ENCODE results near the gene SMPD2. TPM values are rescaled to one million over a fixed set of nuclear protein-coding genes. Genes with fewer than 3 reads are reported as not detected.

The SMPD2 gene
- total and polyA plus RNA-seq, 9 of the 15 experiments (the other 6 are each of a cell fraction or from before 2014, with no cell fraction given), result 0.13 to 21.8 (median 18.3) TPM

- TF ChIP-seq, protein P1, sequence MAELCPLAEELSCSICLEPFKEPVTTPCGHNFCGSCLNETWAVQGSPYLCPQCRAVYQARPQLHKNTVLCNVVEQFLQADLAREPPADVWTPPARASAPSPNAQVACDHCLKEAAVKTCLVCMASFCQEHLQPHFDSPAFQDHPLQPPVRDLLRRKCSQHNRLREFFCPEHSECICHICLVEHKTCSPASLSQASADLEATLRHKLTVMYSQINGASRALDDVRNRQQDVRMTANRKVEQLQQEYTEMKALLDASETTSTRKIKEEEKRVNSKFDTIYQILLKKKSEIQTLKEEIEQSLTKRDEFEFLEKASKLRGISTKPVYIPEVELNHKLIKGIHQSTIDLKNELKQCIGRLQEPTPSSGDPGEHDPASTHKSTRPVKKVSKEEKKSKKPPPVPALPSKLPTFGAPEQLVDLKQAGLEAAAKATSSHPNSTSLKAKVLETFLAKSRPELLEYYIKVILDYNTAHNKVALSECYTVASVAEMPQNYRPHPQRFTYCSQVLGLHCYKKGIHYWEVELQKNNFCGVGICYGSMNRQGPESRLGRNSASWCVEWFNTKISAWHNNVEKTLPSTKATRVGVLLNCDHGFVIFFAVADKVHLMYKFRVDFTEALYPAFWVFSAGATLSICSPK (IDR thresholded peaks at IDR 0.05; ENCODE audit: borderline replicate concordance), result no peak
- TF ChIP-seq BRD4 (IDR thresholded peaks at IDR 0.05) (no peak), MAX (CRISPR knock-in tag; IDR thresholded peaks at IDR 0.05) (peak; percentile 81), SMAD4 (CRISPR knock-in tag; conservative IDR thresholded peaks at IDR 0.05) (peak; percentile 49), CSDE1 (IDR thresholded peaks at IDR 0.05) (no peak), ELF2 (CRISPR knock-in tag; IDR thresholded peaks at IDR 0.05) (peak; percentile 93), ZNF511 (CRISPR knock-in tag; IDR thresholded peaks at IDR 0.05) (peak; percentile 44; the same call in 1 of the 2 replicates), SFPQ (IDR thresholded peaks at IDR 0.05; ENCODE audit: low read depth, low read length) (no peak), ZNF217 (CRISPR knock-in tag; IDR thresholded peaks at IDR 0.05) (no peak), YY1 (IDR thresholded peaks at IDR 0.05; ENCODE audit: borderline replicate concordance in 1 of 3, control insufficient read depth in 1 of 3, extremely low read depth in 1 of 3, insufficient read depth in 3 of 3, insufficient read length in 1 of 3, insufficient replicate concordance in 2 of 3, low read depth in 1 of 3, low read length in 2 of 3) (peak in 2 of 3 experiments; percentile 61 to 63), NRF1 (conservative IDR thresholded peaks at IDR 0.05 in 1 of 2, IDR thresholded peaks at IDR 0.05 in 1 of 2) (peak in 1 of 2 experiments; percentile 82; a peak in 2 of 4 replicates), E2F4 (CRISPR knock-in tag; IDR thresholded peaks at IDR 0.05; ENCODE audit: low read depth) (no peak), HBP1 (CRISPR knock-in tag; IDR thresholded peaks at IDR 0.05) (no peak), SAFB (IDR thresholded peaks at IDR 0.05; ENCODE audit: borderline replicate concordance, low read depth, low read length) (no peak), NR2C1 (IDR thresholded peaks at IDR 0.05) (no peak), NR2C1 (tag; IDR thresholded peaks at IDR 0.05) (no peak)
- TF ChIP-seq, protein P2, sequence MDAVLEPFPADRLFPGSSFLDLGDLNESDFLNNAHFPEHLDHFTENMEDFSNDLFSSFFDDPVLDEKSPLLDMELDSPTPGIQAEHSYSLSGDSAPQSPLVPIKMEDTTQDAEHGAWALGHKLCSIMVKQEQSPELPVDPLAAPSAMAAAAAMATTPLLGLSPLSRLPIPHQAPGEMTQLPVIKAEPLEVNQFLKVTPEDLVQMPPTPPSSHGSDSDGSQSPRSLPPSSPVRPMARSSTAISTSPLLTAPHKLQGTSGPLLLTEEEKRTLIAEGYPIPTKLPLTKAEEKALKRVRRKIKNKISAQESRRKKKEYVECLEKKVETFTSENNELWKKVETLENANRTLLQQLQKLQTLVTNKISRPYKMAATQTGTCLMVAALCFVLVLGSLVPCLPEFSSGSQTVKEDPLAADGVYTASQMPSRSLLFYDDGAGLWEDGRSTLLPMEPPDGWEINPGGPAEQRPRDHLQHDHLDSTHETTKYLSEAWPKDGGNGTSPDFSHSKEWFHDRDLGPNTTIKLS (IDR thresholded peaks at IDR 0.05; ENCODE audit: borderline replicate concordance, low read depth), result 0 out of 2 replicates have a peak, but pooled peaks have one; percentile 53
These were observed 42.6 kb downstream of the SMPD2 start, which contains the start of gene ZBTB24 (continued) for GRCh38 chr6:109482905-109483734.
